H1 (cell line): ENCODE measurements around the gene SYNPR. TPM values are rescaled to one million over a fixed set of nuclear protein-coding genes. Genes with fewer than 3 reads are reported as not detected.

Experiments
- CTCF ChIA-PET: fragments of 300-600 bp; sonication (Branson Sonifier 250); formaldehyde crosslinking; loops from one replicate; lab custom pipeline; 2021; ENCODE audit not compliant: partially characterized antibody; lab: Charles Lee
- POLR2A ChIA-PET: fragments of 300-600 bp; sonication (Branson Sonifier 250); formaldehyde crosslinking; loops from one replicate; lab custom pipeline; 2021; ENCODE audit warnings: inconsistent platforms; ENCODE audit not compliant: partially characterized antibody; lab: Charles Lee
- DNase-seq, 2 experiments: peaks; one replicate each; pipeline versions ENCODE4 v3.0.0 to v3.0.0-alpha.2; 2010 to 2022; ENCODE audit warnings: low spot score in 2 of 2, low read depth in 1 of 2, mixed read lengths in 1 of 2
- FAIRE-seq: peaks from 2 replicates; lab custom pipeline; 2011; peaks lifted over from hg19 to GRCh38; lab: Jason Lieb, UNC
- H2AFZ ChIP-seq: 2 replicates; pipeline ENCODE4 v1.8.1; 2012; ENCODE audit warnings: low read length, inconsistent platforms
- H2AK5ac ChIP-seq: 2 replicates; pipeline ENCODE4 v1.6.1; 2013; ENCODE audit warnings: low read depth, low read length
- H2BK120ac ChIP-seq: replicated peaks from 2 replicates; pipeline ENCODE3; 2013; ENCODE audit warnings: low read depth, low read length, inconsistent platforms
- H2BK12ac ChIP-seq: 2 replicates; pipeline ENCODE4 v1.6.1; 2013; ENCODE audit warnings: low read depth, low read length
- H2BK15ac ChIP-seq: 2 replicates; pipeline ENCODE4 v1.6.1; 2013; ENCODE audit warnings: low read length
- H2BK20ac ChIP-seq: 2 replicates; pipeline ENCODE4 v1.6.1; 2013; ENCODE audit warnings: low read length
- H2BK5ac ChIP-seq: 2 replicates; pipeline ENCODE4 v1.6.1; 2013; ENCODE audit warnings: low read depth, low read length
- H3K14ac ChIP-seq: 2 replicates; pipeline ENCODE4 v1.6.1; 2013; ENCODE audit warnings: inconsistent platforms; ENCODE audit not compliant: insufficient read length
- H3K18ac ChIP-seq: 2 replicates; pipeline ENCODE4 v1.6.1; 2013; ENCODE audit warnings: low read length; ENCODE audit errors: extremely low read depth
- H3K23ac ChIP-seq: 2 replicates; pipeline ENCODE4 v1.6.1; 2013; ENCODE audit warnings: inconsistent platforms; ENCODE audit not compliant: insufficient read length
- H3K23me2 ChIP-seq: 2 replicates; pipeline ENCODE4 v1.6.1; 2013; ENCODE audit warnings: low read depth, low read length
- H3K27ac ChIP-seq: 2 replicates; pipeline ENCODE4 v1.6.1; 2011; ENCODE audit warnings: low read depth, low read length, inconsistent platforms
- H3K27me3 ChIP-seq, 4 experiments: replicated peaks in 1 of 4; 1 replicate in 1 of 4; 2 replicates in 3 of 4; pipeline versions ENCODE4 v1.6.1 to v1.8.1; 2011 to 2013; ENCODE audit warnings: low read length in 3 of 4, mild to moderate bottlenecking in 3 of 4, inconsistent platforms in 2 of 4, mixed read lengths in 2 of 4, moderate library complexity in 1 of 4; ENCODE audit not compliant: control insufficient read depth in 3 of 4, insufficient read depth in 3 of 4; ENCODE audit errors: extremely low read depth in 1 of 4
- H3K36me3 ChIP-seq, 4 experiments: 2 replicates each; pipeline versions ENCODE4 v1.6.1 to v1.8.1; 2011 to 2013; ENCODE audit warnings: mild to moderate bottlenecking in 4 of 4, low read length in 3 of 4, moderate library complexity in 2 of 4, control low read depth in 1 of 4, inconsistent platforms in 1 of 4; ENCODE audit not compliant: insufficient read depth in 4 of 4, control insufficient read depth in 2 of 4
- H3K4ac ChIP-seq: replicated peaks from 2 replicates; pipeline ENCODE3; 2013; ENCODE audit warnings: low read length, low read depth, mixed read lengths, inconsistent platforms; ENCODE audit not compliant: insufficient read length
- H3K4me1 ChIP-seq, 4 experiments: replicated peaks in 1 of 4; 1 replicate in 1 of 4; 2 replicates in 3 of 4; pipeline versions ENCODE4 v1.6.1 to v1.8.1; 2011 to 2013; ENCODE audit warnings: low read length in 3 of 4, inconsistent platforms in 2 of 4, mixed read lengths in 1 of 4; ENCODE audit not compliant: insufficient read depth in 4 of 4, control insufficient read depth in 3 of 4
- H3K4me2 ChIP-seq, 2 experiments: 2 replicates each; pipeline versions ENCODE4 v1.6.1 to v1.8.1; 2011 to 2013; ENCODE audit warnings: low read depth in 2 of 2, low read length in 2 of 2, control low read depth in 1 of 2, inconsistent platforms in 1 of 2, mild to moderate bottlenecking in 1 of 2; ENCODE audit not compliant: insufficient read depth in 1 of 2
- H3K4me3 ChIP-seq, 4 experiments: fragments of 200-600, 300-600 bp in 1 of 4; sonication (generic), shearing (Covaris generic), sonication (Bioruptor Twin) in 1 of 4; 2 replicates each; pipeline versions ENCODE4 v1.5.1 to v1.8.1; 2011 to 2016; ENCODE audit warnings: low read length in 4 of 4, low read depth in 3 of 4, control low read depth in 2 of 4, inconsistent platforms in 2 of 4, mild to moderate bottlenecking in 2 of 4, mixed read lengths in 1 of 4, moderate library complexity in 1 of 4; ENCODE audit not compliant: insufficient read depth in 2 of 4; ENCODE audit errors: extremely low read depth in 1 of 4
- H3K56ac ChIP-seq: replicated peaks from 2 replicates; pipeline ENCODE3; 2013; ENCODE audit warnings: low read depth, mild to moderate bottlenecking, mixed read lengths, low read length, inconsistent platforms; ENCODE audit not compliant: insufficient read length
- H3K79me1 ChIP-seq: 2 replicates; pipeline ENCODE4 v1.6.1; 2013; ENCODE audit warnings: low read depth, low read length, control low read depth
- H3K79me2 ChIP-seq, 2 experiments: 2 replicates each; pipeline versions ENCODE4 v1.6.1 to v1.8.1; 2012 to 2013; ENCODE audit warnings: low read length in 2 of 2, mild to moderate bottlenecking in 2 of 2, inconsistent platforms in 1 of 2; ENCODE audit not compliant: insufficient read depth in 2 of 2, control insufficient read depth in 1 of 2
- H3K9ac ChIP-seq, 4 experiments: replicated peaks in 1 of 4; 1 replicate in 1 of 4; 2 replicates in 3 of 4; pipeline versions ENCODE4 v1.6.1 to v1.8.1; 2011 to 2013; ENCODE audit warnings: low read depth in 3 of 4, low read length in 3 of 4, control low read depth in 2 of 4, mild to moderate bottlenecking in 2 of 4, moderate library complexity in 2 of 4, inconsistent platforms in 1 of 4; ENCODE audit errors: extremely low read depth in 1 of 4
- H3K9me3 ChIP-seq, 2 experiments: 2 replicates each; pipeline versions ENCODE4 v1.6.1 to v1.8.1; 2012 to 2013; ENCODE audit warnings: mild to moderate bottlenecking in 2 of 2, moderate library complexity in 2 of 2, control low read depth in 1 of 2, inconsistent platforms in 1 of 2, low read depth in 1 of 2, low read length in 1 of 2, mixed read lengths in 1 of 2; ENCODE audit not compliant: insufficient read depth in 2 of 2
- H4K20me1 ChIP-seq, 2 experiments: replicated peaks in 1 of 2; 2 replicates each; pipeline versions ENCODE3 to v1.8.1; 2011 to 2013; ENCODE audit warnings: inconsistent platforms in 2 of 2, low read length in 2 of 2, mild to moderate bottlenecking in 1 of 2; ENCODE audit not compliant: insufficient read depth in 2 of 2, control insufficient read depth in 1 of 2
- H4K5ac ChIP-seq: 2 replicates; pipeline ENCODE4 v1.6.1; 2013; ENCODE audit warnings: low read length, low read depth, mixed read lengths, inconsistent platforms; ENCODE audit not compliant: insufficient read length
- H4K8ac ChIP-seq: 2 replicates; pipeline ENCODE4 v1.8.0; 2013; ENCODE audit warnings: mild to moderate bottlenecking, moderate library complexity, low read length, inconsistent platforms; ENCODE audit not compliant: insufficient read depth; ENCODE audit errors: extremely low read depth
- H4K91ac ChIP-seq: replicated peaks from 2 replicates; pipeline ENCODE3; 2013; ENCODE audit warnings: low read length, mixed read lengths, inconsistent platforms; ENCODE audit not compliant: insufficient read length
- BCL11A ChIP-seq, 2 experiments: IDR thresholded peaks; one replicate each; pipeline ENCODE4 v1.6.1; 2011; ENCODE audit warnings: low read depth in 2 of 2, low read length in 2 of 2, mild to moderate bottlenecking in 2 of 2
- CBX8 ChIP-seq: fragments of 300-800, 300-1000 bp; sonication (generic); IDR thresholded peaks from 2 replicates; pipeline ENCODE4 v1.7.1; 2016; ENCODE audit warnings: low read depth, low read length, borderline replicate concordance
- CTBP2 ChIP-seq: IDR thresholded peaks from 2 replicates; pipeline ENCODE4 v1.7.0; 2011; ENCODE audit warnings: borderline replicate concordance, mild to moderate bottlenecking, moderate library complexity, mixed read lengths, low read length; ENCODE audit not compliant: insufficient read depth, insufficient read length
- EZH2 ChIP-seq: fragments of 200-600 bp; sonication (generic); IDR thresholded peaks from 2 replicates; pipeline ENCODE4 v1.7.1; 2012; ENCODE audit warnings: low read depth, mild to moderate bottlenecking, moderate library complexity, low read length, inconsistent platforms; ENCODE audit not compliant: severe bottlenecking
- GTF2F1 ChIP-seq: IDR thresholded peaks from 2 replicates; pipeline ENCODE4 v1.6.1; 2012; ENCODE audit warnings: low read depth, low read length, improper control_type of control experiment, borderline replicate concordance
- JUN ChIP-seq: IDR thresholded peaks from 2 replicates; pipeline ENCODE4 v1.6.1; 2011; ENCODE audit warnings: low read depth, mild to moderate bottlenecking, improper control_type of control experiment, low read length
- NRF1 ChIP-seq: IDR thresholded peaks from 2 replicates; pipeline ENCODE4 v1.6.1; 2011; ENCODE audit warnings: mild to moderate bottlenecking, low read depth, low read length, improper control_type of control experiment
- SP4 ChIP-seq: IDR thresholded peaks from 2 replicates; pipeline ENCODE4 v1.6.1; 2012; ENCODE audit warnings: low read length, inconsistent platforms
- TCF12 ChIP-seq: IDR thresholded peaks from 2 replicates; pipeline ENCODE4 v1.6.1; 2011; ENCODE audit warnings: low read depth, mild to moderate bottlenecking, low read length
- WGBS, 2 experiments: shearing (Covaris generic) in 1 of 2; methylation state at CpG; one replicate each; pipeline versions ENCODE4 v1.1.6 to v1.1.7; 2013 to 2015; ENCODE audit warnings: low lambda C conversion rate in 2 of 2, mixed read lengths in 2 of 2, inconsistent platforms in 1 of 2, low coverage in 1 of 2, missing lambda C conversion rate in 1 of 2; ENCODE audit not compliant: insufficient replicate concordance in 2 of 2, insufficient coverage in 1 of 2, insufficient read length in 1 of 2; ENCODE audit errors: extremely low coverage in 1 of 2, missing lambda C conversion rate in 1 of 2; 5-methylcytosine and 5-hydroxymethylcytosine counted together
- polyA plus RNA-seq, 7 experiments: library from polyadenylated mRNA; depleted of rRNA in 3 of 7; stranded (reverse) in 5 of 7; unstranded in 2 of 7; fragments of >200 nt in 5 of 7; fragments of 200-250 nt in 2 of 7; gene quantifications; 1 replicate in 5 of 7; 2 replicates in 1 of 7; 4 replicates in 1 of 7; pipeline versions ENCODE4 v1.2.1 to v1.2.3, GENCODE V29; 2011 to 2013; ENCODE audit warnings: missing spikeins in 2 of 7, mixed read lengths in 2 of 7
- total RNA-seq: library from RNA; stranded (reverse); fragmentation: NEBNext Ultra II Directional; extraction: Animal tissue kit (Norgen Biotek cat#: 25700); gene quantifications from 2 replicates; pipeline ENCODE4 v1.2.1, GENCODE V29; 2021

The SYNPR gene
- total and polyA plus RNA-seq, 2 of the 8 experiments (the other 6 are each of a cell fraction or from before 2014, with no cell fraction given), result 0.39 to 0.99 TPM

DNA sequence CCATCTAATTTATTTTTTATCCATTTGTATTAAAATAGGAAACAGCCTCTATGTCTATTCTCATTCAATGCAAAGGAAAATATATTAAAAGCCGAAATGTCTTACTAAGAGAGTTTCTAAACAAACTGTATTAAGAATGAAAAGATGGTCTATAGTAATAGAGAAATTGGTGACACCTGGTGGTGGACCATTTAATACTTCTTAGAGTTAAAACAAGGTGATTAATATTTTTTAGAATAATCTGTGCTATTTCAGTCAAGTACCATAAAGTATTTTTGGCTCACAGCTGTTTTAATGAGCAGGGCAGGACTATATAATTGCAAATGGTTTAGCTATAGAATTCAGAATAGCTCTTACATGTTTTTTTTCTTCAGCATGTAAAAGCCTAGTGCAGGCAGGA is 55.7 kb downstream of the SYNPR start:
- Histone ChIP-seq H2BK120ac (no peak overlapping the region), H3K9ac (no peak overlapping the region), H3K4me3 (no peak overlapping the region), H3K79me2 (no peaks in the 10 kb centered on the region), H4K5ac (no peak overlapping the region), H4K8ac (no peak overlapping the region), H3K23me2 (no peaks in the 10 kb centered on the region), H3K4me2 (no peak overlapping the region), H3K27ac (no peak overlapping the region), H2BK20ac (no peak overlapping the region), H2BK12ac (no peak overlapping the region), H3K4me1 (no peaks in the 10 kb centered on the region), H3K18ac (no peak overlapping the region), H2BK5ac (no peak overlapping the region), H2BK15ac (no peak overlapping the region), H3K4ac (no peak overlapping the region), H3K36me3 (no peaks in the 10 kb centered on the region), H3K56ac (no peak overlapping the region), H2AK5ac (no peak overlapping the region), H3K27me3 (peaks cover 0 to 1% (median 0%) of the 10 kb centered on the region in 4 experiments; a peak in 2 of 7 replicates), H3K23ac (no peak overlapping the region), H3K79me1 (no peaks in the 10 kb centered on the region), H4K91ac (no peak overlapping the region), H3K9me3 (no peaks in the 10 kb centered on the region), H4K20me1 (no peaks in the 10 kb centered on the region), H2AFZ (no peak overlapping the region), H3K14ac (no peak overlapping the region)
- no peak for TF ChIP-seq CTBP2
- TF ChIP-seq BCL11A (IDR thresholded peaks at IDR 0.05; ENCODE audit: low read depth in 2 of 2, low read length in 2 of 2), result no peak
- TF ChIP-seq EZH2, result no peak
- TF ChIP-seq JUN, result no peak
- no peak for TF ChIP-seq CBX8
- TF ChIP-seq TCF12, result no peak
- no peak for TF ChIP-seq NRF1
- TF ChIP-seq GTF2F1, result no peak
- TF ChIP-seq SP4, result no peak
- CTCF ChIA-PET, result interaction anchor here (1.0 to 4.9 kb wide), 13 partner anchors 9 to 665 kb away, joined by 3 to 37 read pairs (median 4); partner anchors contain the start of gene SYNPR
- FAIRE-seq (no peak), DNase-seq (no peak)
- 76% methylated on average over 1 of the region's 1 CpG; no CpG with 5 or more reads in 1 of the 2 experiments for WGBS, 2 experiments
- POLR2A ChIA-PET, result interaction anchor here (1.0 kb wide), 1 partner anchor 11 kb away, joined by 3 read pairs; no protein-coding TSS in a partner anchor
